OCI-LY7 (cell line): Measurements from ENCODE around the gene COCH. TPM values are rescaled to one million over a fixed set of nuclear protein-coding genes. Genes with fewer than 3 reads are reported as not detected.
"Not testable (repeated sequence)": the region's sequence is repeated elsewhere in the genome, so short reads cannot be mapped to it uniquely, and the experiment has no call there.

Experiments
- BruUV-seq: library from RNA; stranded (reverse); fragments of 400-500 nt; replicated peaks from 2 replicates; lab custom pipeline; 2021; lab: Mats Ljungman, UMichigan
- CTCF ChIA-PET: fragments of 300-600 bp; sonication (Branson Sonifier 250); formaldehyde crosslinking; loops from one replicate; lab custom pipeline; 2022; ENCODE audit warnings: antibody characterized with exemption; ENCODE audit not compliant: unreplicated experiment; lab: Charles Lee
- POLR2A ChIA-PET: fragments of 300-600 bp; sonication (Branson Sonifier 250); formaldehyde crosslinking; loops from one replicate; lab custom pipeline; 2022; ENCODE audit warnings: antibody characterized with exemption; lab: Charles Lee
- DNase-seq: peaks from one replicate; pipeline ENCODE4 v3.0.0-alpha.2; 2015; ENCODE audit warnings: low spot score
- H2AFZ ChIP-seq: fragments of 200-600 bp; sonication (generic), shearing (Covaris generic); 2 replicates; pipeline ENCODE4 v1.6.1; 2014; ENCODE audit warnings: mild to moderate bottlenecking, antibody characterized with exemption, low read length, moderate library complexity
- H3K27ac ChIP-seq: fragments of 200-600 bp; sonication (generic); 2 replicates; pipeline ENCODE4 v1.5.1; 2014; ENCODE audit warnings: mixed run types, low read depth, mild to moderate bottlenecking, moderate library complexity, low read length, inconsistent platforms; ENCODE audit not compliant: poor library complexity, severe bottlenecking
- H3K36me3 ChIP-seq: fragments of 200-600 bp; sonication (generic); 2 replicates; pipeline ENCODE4 v1.6.1; 2014; ENCODE audit warnings: mild to moderate bottlenecking, antibody characterized with exemption, low read length, moderate library complexity, mixed read lengths; ENCODE audit not compliant: insufficient read depth
- H3K4me1 ChIP-seq: fragments of 200-600 bp; sonication (generic); 2 replicates; pipeline ENCODE4 v1.5.1; 2014; ENCODE audit warnings: mild to moderate bottlenecking, low read length; ENCODE audit not compliant: insufficient read depth, poor library complexity, severe bottlenecking
- H3K4me2 ChIP-seq: fragments of 200-600 bp; sonication (generic); 2 replicates; pipeline ENCODE4 v1.6.1; 2014; ENCODE audit warnings: mild to moderate bottlenecking, low read length
- H3K4me3 ChIP-seq: fragments of 200-600 bp; sonication (generic); 2 replicates; pipeline ENCODE4 v1.5.1; 2014; ENCODE audit warnings: mild to moderate bottlenecking, low read depth, low read length; ENCODE audit not compliant: poor library complexity, severe bottlenecking
- H3K79me2 ChIP-seq: fragments of 200-600 bp; sonication (generic); 2 replicates; pipeline ENCODE4 v1.6.1; 2016; ENCODE audit warnings: low read depth, mild to moderate bottlenecking, low read length, moderate library complexity, mixed read lengths; ENCODE audit not compliant: insufficient read depth
- H3K9me2 ChIP-seq: fragments of 200-600 bp; sonication (generic); 2 replicates; pipeline ENCODE4 v1.6.1; 2016; ENCODE audit warnings: mild to moderate bottlenecking, low read length, mixed read lengths; ENCODE audit not compliant: insufficient read depth
- H3K9me3 ChIP-seq: fragments of 200-600 bp; sonication (generic); 2 replicates; pipeline ENCODE4 v1.6.1; 2014; ENCODE audit warnings: mild to moderate bottlenecking, mixed run types, low read length, mixed read lengths
- H4K20me1 ChIP-seq: fragments of 200-600 bp; sonication (generic); 2 replicates; pipeline ENCODE4 v1.6.1; 2014; ENCODE audit warnings: mild to moderate bottlenecking, antibody characterized with exemption, low read length, moderate library complexity, mixed read lengths; ENCODE audit not compliant: insufficient read depth
- EZH2phosphoT487 ChIP-seq: fragments of 200-600 bp; sonication (generic); IDR thresholded peaks from 2 replicates; pipeline ENCODE4 v1.6.1; 2018; ENCODE audit warnings: low read depth, borderline replicate concordance, mild to moderate bottlenecking, mixed run types, antibody characterized with exemption, low read length, moderate library complexity, mixed read lengths
- intact Hi-C: fragments of 100-400 bp; cut with micrococcal nuclease; formaldehyde crosslinking; loops from one replicate; pipeline ENCODE4 v1.10.0; 2022; ENCODE audit not compliant: unreplicated experiment
- total RNA-seq, 2 experiments: library from RNA; depleted of rRNA in 1 of 2; stranded (reverse); fragments of >200 nt in 1 of 2; shearing (Covaris generic) in 1 of 2; gene quantifications; 2 replicates each; pipeline ENCODE4 v1.2.3, GENCODE V29; 2014 to 2022
- TF ChIP-seq, protein P1 (sequence below): fragments of 200-600 bp; sonication (generic); conservative IDR thresholded peaks from 2 replicates; pipeline ENCODE4 v1.5.1; 2014; ENCODE audit warnings: mild to moderate bottlenecking, antibody characterized with exemption, low read length, moderate library complexity, mixed read lengths

The COCH gene
- total RNA-seq, 2 experiments from 2014 or later = 18.7 to 19.8 TPM

DNA sequence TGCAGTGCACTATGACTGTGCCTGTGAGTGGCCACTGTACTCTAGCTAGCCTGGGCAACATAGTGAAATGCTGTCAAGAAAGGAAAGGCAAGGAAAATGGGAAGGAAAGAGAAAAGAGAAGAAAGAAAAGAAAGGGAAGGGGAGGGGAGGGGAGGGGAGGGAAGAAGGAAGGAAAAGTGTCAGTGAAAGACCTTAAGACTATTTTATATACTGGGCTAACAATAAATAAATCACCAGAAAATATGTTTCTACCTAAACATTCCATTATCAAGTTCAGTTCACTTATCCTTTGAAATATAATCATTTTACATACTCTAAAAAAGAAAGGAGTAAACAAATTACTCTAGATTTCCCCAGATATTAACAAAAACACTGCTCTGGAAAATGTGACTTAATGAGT is 22.1 kb downstream of the COCH start:
- Histone ChIP-seq H3K4me1 (no peaks in the 10 kb centered on the region), H3K79me2 (no peaks in the 10 kb centered on the region), H3K36me3 (peaks cover 63% of the 10 kb centered on the region), H3K9me2 (no peaks in the 10 kb centered on the region), H3K4me2 (no peak overlapping the region), H4K20me1 (no peaks in the 10 kb centered on the region), H3K4me3 (no peak overlapping the region), H3K9me3 (no peaks in the 10 kb centered on the region), H3K27ac (no peak overlapping the region), H2AFZ (no peak overlapping the region)
- TF ChIP-seq EZH2phosphoT487 = no peak
- TF ChIP-seq, protein P1, sequence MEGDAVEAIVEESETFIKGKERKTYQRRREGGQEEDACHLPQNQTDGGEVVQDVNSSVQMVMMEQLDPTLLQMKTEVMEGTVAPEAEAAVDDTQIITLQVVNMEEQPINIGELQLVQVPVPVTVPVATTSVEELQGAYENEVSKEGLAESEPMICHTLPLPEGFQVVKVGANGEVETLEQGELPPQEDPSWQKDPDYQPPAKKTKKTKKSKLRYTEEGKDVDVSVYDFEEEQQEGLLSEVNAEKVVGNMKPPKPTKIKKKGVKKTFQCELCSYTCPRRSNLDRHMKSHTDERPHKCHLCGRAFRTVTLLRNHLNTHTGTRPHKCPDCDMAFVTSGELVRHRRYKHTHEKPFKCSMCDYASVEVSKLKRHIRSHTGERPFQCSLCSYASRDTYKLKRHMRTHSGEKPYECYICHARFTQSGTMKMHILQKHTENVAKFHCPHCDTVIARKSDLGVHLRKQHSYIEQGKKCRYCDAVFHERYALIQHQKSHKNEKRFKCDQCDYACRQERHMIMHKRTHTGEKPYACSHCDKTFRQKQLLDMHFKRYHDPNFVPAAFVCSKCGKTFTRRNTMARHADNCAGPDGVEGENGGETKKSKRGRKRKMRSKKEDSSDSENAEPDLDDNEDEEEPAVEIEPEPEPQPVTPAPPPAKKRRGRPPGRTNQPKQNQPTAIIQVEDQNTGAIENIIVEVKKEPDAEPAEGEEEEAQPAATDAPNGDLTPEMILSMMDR = no peak
- intact Hi-C loops = no loop called here
- CTCF ChIA-PET = no interaction called here
- DNase-seq = no peak
- BruUV-seq = no TSS peak
- POLR2A ChIA-PET = no interaction called here

DNA sequence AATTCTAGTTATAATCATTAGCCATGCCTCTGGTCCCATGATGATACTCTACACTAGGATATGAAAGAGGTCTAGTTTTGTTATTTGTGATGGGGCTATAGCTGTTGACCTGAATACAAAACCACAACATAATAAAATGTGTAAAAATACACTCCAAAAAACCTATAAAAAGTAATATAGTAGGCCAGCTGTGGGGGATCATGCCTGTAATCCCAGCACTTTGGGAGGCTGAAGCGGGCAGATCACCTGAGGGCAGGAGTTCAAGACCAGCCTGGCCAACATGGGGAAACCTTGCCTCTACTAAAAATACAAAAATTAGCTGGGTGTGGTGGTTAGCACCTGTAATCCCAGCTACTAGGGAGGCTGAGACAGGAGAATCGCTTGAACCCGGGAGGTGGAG is 22.8 kb downstream of the COCH start:
- H3K9me2 ChIP-seq, DNase-seq, H3K4me2 ChIP-seq, H3K4me1 ChIP-seq, H4K20me1 ChIP-seq, H3K27ac ChIP-seq, H2AFZ ChIP-seq, intact Hi-C loops, H3K79me2 ChIP-seq, POLR2A ChIA-PET, H3K9me3 ChIP-seq, H3K4me3 ChIP-seq, CTCF ChIA-PET, BruUV-seq: not testable (repeated sequence)
- peaks cover 68% of the 10 kb centered on the region for H3K36me3 ChIP-seq

DNA sequence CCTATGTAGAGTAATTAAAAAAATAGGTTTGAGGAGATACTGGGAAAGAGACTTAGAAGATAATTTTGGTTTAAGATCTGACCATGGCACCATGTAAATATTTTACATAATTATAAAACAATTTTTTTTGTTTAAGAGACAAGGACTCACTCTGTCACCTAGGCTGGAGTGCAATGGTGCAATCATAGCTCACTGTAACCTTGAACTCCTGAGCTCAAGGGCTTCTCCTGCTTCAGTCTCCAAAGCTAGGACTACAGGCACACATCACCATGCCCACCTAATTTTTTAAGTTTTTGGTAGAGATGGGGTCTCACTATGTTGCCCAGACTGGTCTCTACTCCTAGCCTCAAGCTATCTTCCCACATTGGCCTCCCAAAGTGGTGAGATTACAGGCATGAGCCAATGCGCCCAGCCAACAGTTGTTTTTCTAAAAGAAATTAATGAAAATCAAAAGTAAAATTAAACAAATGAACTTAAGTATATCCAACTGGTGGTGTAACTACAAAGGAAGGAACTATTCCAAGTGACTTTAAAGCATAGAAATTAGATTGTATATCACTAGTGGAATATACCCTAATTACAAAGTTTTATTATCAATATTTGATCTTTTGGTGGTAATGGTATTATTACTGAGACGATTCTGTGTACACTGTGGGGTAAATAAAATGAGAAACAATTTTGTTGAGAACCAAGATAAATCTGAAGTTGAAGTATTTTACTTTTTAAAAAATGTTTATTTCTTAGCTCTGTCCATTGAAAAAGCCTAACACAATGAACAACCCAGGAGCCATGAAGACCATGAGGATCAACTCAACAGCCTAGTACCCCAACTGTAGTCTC is 29.1 kb downstream of the COCH start:
- Histone ChIP-seq H3K4me2 (no peak overlapping the region), H3K36me3 (peaks cover 81% of the 10 kb centered on the region), H3K4me3 (no peak overlapping the region), H3K9me2 (no peaks in the 10 kb centered on the region), H3K27ac (no peak overlapping the region), H4K20me1 (no peaks in the 10 kb centered on the region), H3K9me3 (no peaks in the 10 kb centered on the region), H2AFZ (no peak overlapping the region), H3K4me1 (no peaks in the 10 kb centered on the region), H3K79me2 (no peaks in the 10 kb centered on the region)
- ChIA-PET CTCF (no interaction called here), POLR2A (interaction anchor here (0.6 to 2.3 kb wide), 8 partner anchors 9 to 459 kb away, joined by 3 to 9 read pairs (median 4); no protein-coding TSS in a partner anchor)
- intact Hi-C loops = loop anchor here (10.0 kb wide), 1 partner anchor 249 kb away; no protein-coding TSS in a partner anchor
- DNase-seq = no peak
- BruUV-seq = no TSS peak
- no peak for TF ChIP-seq EZH2phosphoT487
- TF ChIP-seq, protein P1 = no peak
